ENCODE measurements around the gene DIAPH2.

DIAPH2 gene

DNA sequence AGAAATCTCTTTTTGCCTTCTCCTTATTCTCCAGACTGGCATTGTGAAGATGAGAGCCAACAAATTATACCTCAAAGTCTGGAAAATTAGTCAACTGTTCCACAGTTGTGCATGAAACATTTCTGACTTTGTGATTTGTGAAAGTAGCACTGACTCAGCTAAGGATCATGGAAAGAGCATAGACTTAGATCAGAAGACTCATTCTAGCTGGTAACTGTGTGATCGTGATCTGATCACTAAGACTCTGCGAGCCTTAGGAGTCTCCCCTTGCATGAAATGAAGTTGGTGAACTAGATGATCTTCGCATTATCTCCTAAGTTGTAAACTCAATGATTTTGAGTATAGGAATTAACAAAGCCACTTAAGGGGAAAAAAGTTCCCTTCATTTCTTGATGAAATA lies 867.2 kb downstream of the DIAPH2 start:
- H3K27me3 ChIP-seq (ENCODE audit: low read depth): no peaks in the 10 kb centered on the region
- in situ Hi-C loops (cut with MboI; ENCODE audit: low sequenced_read_pairs): no loop called here
- H3K4me3 ChIP-seq: no peak overlapping the region
- H3K9me3 ChIP-seq: no peaks in the 10 kb centered on the region
- H3K36me3 ChIP-seq (replicated peaks): no peaks in the 10 kb centered on the region
- DNase-seq (ENCODE audit: low spot score in 2 of 2): no peak
- no peaks in the 10 kb centered on the region for H3K4me1 ChIP-seq

DNA sequence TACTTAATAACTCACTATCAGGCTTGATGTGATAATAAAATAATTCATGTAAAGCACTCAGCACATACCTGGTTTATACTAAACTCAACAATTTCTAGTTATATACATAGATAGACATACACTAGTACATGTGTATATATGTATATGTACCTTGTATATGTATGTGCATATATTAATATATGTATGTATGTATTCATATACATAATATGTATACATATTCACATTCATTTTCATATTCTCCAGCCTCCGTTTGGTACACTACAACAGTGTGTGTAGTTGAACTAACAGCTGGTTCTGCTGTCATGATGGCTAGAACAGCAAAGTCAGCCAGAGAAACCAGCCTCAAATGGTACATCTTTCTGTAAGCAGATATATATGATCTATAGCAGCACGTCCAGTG lies 869.2 kb downstream of the DIAPH2 start:
- Histone ChIP-seq H3K4me1 (no peaks in the 10 kb centered on the region), H3K36me3 (replicated peaks) (no peaks in the 10 kb centered on the region), H3K4me3 (no peak overlapping the region), H3K27me3 (ENCODE audit: low read depth) (no peaks in the 10 kb centered on the region), H3K9me3 (no peaks in the 10 kb centered on the region)
- no peak for DNase-seq (ENCODE audit: low spot score in 2 of 2)
- in situ Hi-C loops (cut with MboI; ENCODE audit: low sequenced_read_pairs): no loop called here

DNA sequence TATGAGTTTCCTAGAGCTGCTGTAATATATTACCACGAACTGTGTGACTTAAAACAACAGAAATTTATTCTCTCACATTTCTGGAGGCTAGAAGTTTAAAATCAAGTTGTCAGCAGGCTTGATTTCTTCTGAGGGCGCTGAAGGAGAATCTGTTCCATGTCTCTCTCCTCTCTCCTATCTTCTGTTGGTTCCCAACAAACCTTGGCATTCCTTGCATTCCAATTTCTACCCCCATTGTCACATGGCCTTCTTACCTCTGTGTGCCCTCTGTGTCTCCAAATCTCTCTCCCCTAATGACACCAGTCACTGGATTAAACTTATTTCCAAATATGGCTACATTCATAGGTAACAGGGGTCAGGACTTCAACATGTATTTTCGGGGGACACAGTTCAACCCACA lies 871.7 kb downstream of the DIAPH2 start:
- in situ Hi-C loops (cut with MboI; ENCODE audit: low sequenced_read_pairs): no loop called here
- Histone ChIP-seq H3K27me3 (ENCODE audit: low read depth) (no peaks in the 10 kb centered on the region), H3K4me1 (no peaks in the 10 kb centered on the region), H3K36me3 (replicated peaks) (no peaks in the 10 kb centered on the region), H3K4me3 (no peak overlapping the region), H3K9me3 (no peaks in the 10 kb centered on the region)
- no peak for DNase-seq (ENCODE audit: low spot score in 2 of 2)

DNA sequence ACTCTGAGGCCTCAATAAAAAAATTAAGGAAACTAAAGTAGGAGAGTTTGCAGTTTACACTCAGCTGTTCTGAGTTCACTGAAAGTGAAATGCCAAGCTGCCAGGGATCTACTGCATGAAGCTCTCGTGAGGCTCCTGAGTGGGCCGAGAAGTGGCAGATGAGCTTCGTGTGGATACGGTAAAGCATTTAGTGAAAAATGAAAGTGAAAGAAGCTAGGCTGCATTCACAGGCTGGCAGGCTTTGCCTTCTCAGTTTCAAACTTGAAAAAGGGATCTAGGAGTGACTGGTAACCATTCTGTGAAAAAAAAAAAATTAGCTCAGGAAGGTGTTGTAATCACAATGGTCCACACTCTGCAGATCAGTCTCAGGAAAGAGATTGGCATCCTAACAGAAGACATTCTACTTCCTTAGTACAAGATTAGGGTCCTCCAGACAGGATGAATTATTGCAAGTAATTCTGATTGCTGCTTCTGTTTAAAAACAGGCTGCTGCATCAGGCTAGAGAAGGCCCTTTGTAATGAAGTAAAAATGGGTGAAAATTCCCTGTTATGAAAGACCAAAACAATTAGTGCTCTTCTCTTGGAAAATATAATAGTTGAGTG lies 879.0 kb downstream of the DIAPH2 start:
- no peaks in the 10 kb centered on the region for H3K36me3 ChIP-seq (replicated peaks)
- no peaks in the 10 kb centered on the region for H3K4me1 ChIP-seq
- H3K4me3 ChIP-seq: no peak overlapping the region
- H3K9me3 ChIP-seq: no peaks in the 10 kb centered on the region
- no peaks in the 10 kb centered on the region for H3K27me3 ChIP-seq (ENCODE audit: low read depth)
- in situ Hi-C loops (cut with MboI; ENCODE audit: low sequenced_read_pairs): no loop called here
- DNase-seq (ENCODE audit: low spot score in 2 of 2): no peak

DNA sequence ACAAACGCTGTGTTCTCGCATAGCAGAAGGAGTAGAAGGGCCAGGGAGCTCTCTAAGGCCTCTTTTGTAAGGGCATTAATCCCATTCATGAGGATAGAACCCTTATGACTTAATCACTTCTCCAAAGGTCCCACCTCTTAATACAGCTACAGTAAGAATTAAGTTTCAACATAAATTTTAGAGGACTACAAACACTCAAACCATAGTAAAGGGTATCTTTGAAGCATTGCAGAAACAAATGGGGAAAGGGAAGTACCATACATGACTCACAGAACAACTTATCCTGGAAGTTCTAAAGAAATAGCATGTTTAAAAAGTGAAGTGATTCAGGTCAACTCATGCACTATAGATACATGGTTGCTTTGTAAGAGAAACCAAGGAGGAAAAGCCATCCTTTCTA lies 879.9 kb downstream of the DIAPH2 start:
- no peak for DNase-seq (ENCODE audit: low spot score in 2 of 2)
- no peaks in the 10 kb centered on the region for H3K9me3 ChIP-seq
- in situ Hi-C loops (cut with MboI; ENCODE audit: low sequenced_read_pairs): no loop called here
- no peaks in the 10 kb centered on the region for H3K36me3 ChIP-seq (replicated peaks)
- H3K4me1 ChIP-seq: no peaks in the 10 kb centered on the region
- H3K27me3 ChIP-seq (ENCODE audit: low read depth): no peaks in the 10 kb centered on the region
- no peak overlapping the region for H3K4me3 ChIP-seq

DNA sequence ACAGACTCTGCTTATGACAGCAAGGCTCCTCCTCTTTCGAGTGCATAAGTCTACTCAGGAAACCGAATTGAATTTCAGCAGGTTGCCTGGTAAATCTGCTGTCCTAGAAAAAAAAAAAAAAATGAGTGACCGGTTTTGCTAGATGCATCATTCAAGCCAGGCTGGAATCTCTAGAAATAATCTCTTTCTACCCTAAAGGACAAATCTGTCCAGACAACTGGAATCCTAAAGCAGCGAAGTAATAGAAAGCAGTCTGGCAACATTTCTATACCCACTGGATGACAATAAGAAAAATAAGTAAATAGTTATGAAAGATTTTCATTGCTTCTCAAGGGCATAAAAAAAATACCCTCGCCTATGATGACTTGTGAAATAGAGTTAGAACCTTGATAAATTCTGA lies 902.5 kb downstream of the DIAPH2 start:
- Histone ChIP-seq H3K27me3 (ENCODE audit: low read depth) (no peaks in the 10 kb centered on the region), H3K4me3 (no peak overlapping the region), H3K9me3 (no peaks in the 10 kb centered on the region), H3K36me3 (replicated peaks) (no peaks in the 10 kb centered on the region), H3K4me1 (0 out of 2 replicates have a peak, but pooled peaks cover 3% of the 10 kb centered on the region)
- in situ Hi-C loops (cut with MboI; ENCODE audit: low sequenced_read_pairs): no loop called here
- DNase-seq (ENCODE audit: low spot score in 2 of 2): no peak

DNA sequence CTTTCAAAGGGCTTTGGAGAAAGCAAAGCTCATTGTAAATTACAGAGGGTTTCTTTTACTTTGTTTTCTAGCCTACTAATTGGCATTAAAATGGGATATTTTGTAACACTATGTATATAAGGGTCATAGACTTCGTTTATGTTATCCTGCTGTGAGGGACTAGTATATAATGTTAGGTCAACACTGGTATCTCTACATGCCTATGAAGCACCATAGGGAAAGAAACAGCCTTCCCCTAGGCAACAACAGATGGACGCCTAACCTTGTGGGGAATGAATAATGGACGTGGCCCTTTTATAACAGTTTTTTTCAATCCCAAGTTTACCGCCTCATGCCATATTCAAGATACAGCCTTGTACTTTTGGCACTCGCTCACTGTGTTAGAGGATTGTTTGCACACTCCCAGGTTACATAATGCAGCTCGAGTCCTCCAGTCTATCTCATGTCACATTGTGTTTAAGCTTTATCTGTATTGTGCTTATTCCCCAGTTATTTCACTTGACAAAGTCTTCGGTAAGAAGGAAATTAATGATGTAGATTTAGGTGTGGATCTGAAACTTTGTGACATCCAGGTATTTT lies 910.1 kb downstream of the DIAPH2 start:
- Histone ChIP-seq H3K4me3 (no peak overlapping the region), H3K36me3 (replicated peaks) (no peaks in the 10 kb centered on the region), H3K9me3 (no peaks in the 10 kb centered on the region), H3K4me1 (peaks cover 14% of the 10 kb centered on the region), H3K27me3 (ENCODE audit: low read depth) (no peaks in the 10 kb centered on the region)
- no peak for DNase-seq (ENCODE audit: low spot score in 2 of 2)
- in situ Hi-C loops (cut with MboI; ENCODE audit: low sequenced_read_pairs): no loop called here

DNA sequence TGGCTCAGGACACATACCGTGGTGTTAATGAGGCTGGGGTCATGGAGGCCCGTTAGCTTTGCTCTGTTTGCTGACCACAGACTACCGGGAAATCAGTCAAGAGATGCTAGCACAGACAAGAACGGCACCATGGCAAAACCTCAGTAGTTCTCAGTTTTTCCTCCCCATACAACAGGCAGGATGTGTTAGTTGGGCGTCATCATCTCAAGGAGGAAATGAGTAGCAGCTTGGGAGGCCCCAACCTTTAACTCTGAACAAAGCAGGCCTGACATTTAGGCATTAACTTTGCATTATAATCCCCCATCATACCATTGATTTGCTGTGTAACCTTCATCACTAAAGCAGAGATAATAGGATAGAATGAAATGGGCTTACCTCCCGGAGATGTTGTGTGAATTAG lies 913.3 kb downstream of the DIAPH2 start:
- Histone ChIP-seq H3K9me3 (no peaks in the 10 kb centered on the region), H3K36me3 (replicated peaks) (no peaks in the 10 kb centered on the region), H3K4me3 (no peak overlapping the region), H3K27me3 (ENCODE audit: low read depth) (no peaks in the 10 kb centered on the region), H3K4me1 (peaks cover 14% of the 10 kb centered on the region)
- DNase-seq (ENCODE audit: low spot score in 2 of 2): peak; percentile 59 to 92
- in situ Hi-C loops (cut with MboI; ENCODE audit: low sequenced_read_pairs): no loop called here

DNA sequence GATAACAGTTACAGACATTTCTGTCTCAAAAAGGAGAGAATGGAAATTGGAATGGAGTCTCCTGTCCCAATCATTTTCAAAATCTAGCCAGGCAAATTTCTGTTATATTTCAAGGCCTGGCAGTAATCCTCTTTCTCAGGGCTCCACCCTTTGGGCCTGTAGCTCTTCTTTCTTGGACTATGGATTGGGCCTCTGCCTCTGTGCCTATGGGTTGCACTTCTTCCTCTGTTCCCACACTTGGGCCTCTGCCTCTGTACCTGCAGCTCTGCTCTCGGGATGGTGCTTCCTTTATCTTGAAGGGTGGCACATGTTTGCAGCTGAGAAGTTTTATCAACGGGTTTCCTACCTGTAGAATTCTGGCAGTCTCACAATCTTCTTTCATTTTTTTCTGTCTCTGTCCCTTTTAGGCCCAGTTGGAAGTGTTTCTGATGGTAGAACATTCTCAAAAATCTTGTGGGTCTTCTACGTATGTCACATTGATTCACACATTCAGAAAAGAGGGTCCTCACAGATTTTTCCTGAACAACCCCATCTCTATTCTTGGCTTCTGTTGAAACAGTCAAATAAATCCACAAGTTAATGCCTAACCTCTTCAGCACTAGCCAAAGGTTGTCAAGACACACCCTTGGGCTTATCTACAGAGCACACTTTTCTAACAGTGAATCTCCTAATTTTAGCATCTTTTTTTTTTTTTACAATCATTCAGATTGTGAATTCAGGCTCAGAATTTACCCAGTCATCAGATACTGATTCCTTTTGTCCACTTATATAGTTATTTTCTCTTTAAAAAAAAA lies 918.0 kb downstream of the DIAPH2 start:
- H3K4me3 ChIP-seq: no peak overlapping the region
- no peaks in the 10 kb centered on the region for H3K36me3 ChIP-seq (replicated peaks)
- H3K27me3 ChIP-seq (ENCODE audit: low read depth): no peaks in the 10 kb centered on the region
- no peak for DNase-seq (ENCODE audit: low spot score in 2 of 2)
- in situ Hi-C loops (cut with MboI; ENCODE audit: low sequenced_read_pairs): no loop called here
- no peaks in the 10 kb centered on the region for H3K9me3 ChIP-seq
- H3K4me1 ChIP-seq: peaks cover 12% of the 10 kb centered on the region

DNA sequence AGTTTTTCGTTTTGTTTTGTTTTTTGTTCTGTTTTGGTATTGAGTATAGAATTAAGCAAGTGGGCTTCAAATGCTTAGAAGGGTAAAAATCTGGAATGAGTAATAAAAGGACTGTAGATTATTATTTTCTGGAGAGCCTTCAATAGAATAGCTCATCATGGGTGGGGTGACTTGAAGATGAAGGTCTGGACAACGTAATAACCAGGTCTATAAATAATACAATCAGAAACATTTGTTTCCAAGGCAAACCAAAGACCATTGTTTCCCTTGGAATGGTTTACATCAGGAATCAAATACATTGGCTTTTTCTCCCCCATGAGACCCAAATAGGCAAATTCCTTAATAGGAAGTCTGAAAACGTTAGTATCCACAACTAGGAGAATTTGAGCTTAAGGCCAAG lies 920.6 kb downstream of the DIAPH2 start:
- no peak for DNase-seq (ENCODE audit: low spot score in 2 of 2)
- in situ Hi-C loops (cut with MboI; ENCODE audit: low sequenced_read_pairs): no loop called here
- Histone ChIP-seq H3K4me1 (no peaks in the 10 kb centered on the region; the same call in 1 of the 2 replicates), H3K27me3 (ENCODE audit: low read depth) (no peaks in the 10 kb centered on the region), H3K36me3 (replicated peaks) (no peaks in the 10 kb centered on the region), H3K4me3 (no peak overlapping the region), H3K9me3 (no peaks in the 10 kb centered on the region)

DNA sequence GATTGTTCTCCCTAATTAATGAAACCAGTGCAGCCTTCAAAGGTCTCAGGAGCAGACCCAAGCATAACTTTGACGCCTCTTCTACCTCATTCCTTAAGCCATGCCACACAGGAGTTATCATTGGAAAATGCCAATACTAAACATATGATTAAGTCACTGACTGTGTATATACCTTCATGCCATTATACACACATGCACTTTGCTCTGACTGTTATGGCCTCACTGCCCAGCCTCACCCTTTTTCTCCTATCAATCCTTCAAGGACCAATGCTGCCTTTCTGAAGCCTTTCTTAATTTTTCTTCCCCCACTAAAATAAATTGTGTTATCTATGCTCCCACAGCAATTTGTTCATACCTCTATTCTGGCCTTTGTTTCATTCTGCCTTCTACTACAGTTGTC lies 924.7 kb downstream of the DIAPH2 start:
- in situ Hi-C loops (cut with MboI; ENCODE audit: low sequenced_read_pairs): no loop called here

DNA sequence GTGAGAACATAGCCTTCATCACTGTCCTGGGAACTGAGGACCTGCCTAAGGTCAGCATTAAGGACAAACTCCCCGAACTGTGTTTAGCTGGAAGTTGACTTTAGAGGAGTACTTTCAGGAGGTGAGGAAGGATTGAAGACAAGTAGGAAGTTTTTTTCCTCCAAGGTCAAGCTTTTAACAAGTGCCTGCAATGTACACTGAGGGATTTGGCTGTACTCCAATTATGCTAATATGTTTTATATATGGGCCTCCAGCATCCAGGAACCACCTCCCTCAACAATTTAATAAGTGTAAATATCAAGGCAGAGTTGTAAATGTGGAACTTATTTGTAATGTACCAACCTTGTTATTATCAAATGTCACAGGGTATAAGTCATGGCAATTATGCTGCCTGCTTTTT lies 925.3 kb downstream of the DIAPH2 start:
- Histone ChIP-seq H3K4me3 (no peak overlapping the region), H3K4me1 (no peaks in the 10 kb centered on the region; the same call in 1 of the 2 replicates), H3K9me3 (no peaks in the 10 kb centered on the region), H3K36me3 (replicated peaks) (no peaks in the 10 kb centered on the region), H3K27me3 (ENCODE audit: low read depth) (no peaks in the 10 kb centered on the region)
- in situ Hi-C loops (cut with MboI; ENCODE audit: low sequenced_read_pairs): no loop called here
- DNase-seq (ENCODE audit: low spot score in 2 of 2): no peak

More for the DNA sequence above, 924.7 kb downstream of the DIAPH2 start:
- Histone ChIP-seq H3K4me3 (no peak overlapping the region), H3K4me1 (no peaks in the 10 kb centered on the region; the same call in 1 of the 2 replicates), H3K9me3 (no peaks in the 10 kb centered on the region), H3K36me3 (replicated peaks) (no peaks in the 10 kb centered on the region), H3K27me3 (ENCODE audit: low read depth) (no peaks in the 10 kb centered on the region)
- no peak for DNase-seq (ENCODE audit: low spot score in 2 of 2)

DNA sequence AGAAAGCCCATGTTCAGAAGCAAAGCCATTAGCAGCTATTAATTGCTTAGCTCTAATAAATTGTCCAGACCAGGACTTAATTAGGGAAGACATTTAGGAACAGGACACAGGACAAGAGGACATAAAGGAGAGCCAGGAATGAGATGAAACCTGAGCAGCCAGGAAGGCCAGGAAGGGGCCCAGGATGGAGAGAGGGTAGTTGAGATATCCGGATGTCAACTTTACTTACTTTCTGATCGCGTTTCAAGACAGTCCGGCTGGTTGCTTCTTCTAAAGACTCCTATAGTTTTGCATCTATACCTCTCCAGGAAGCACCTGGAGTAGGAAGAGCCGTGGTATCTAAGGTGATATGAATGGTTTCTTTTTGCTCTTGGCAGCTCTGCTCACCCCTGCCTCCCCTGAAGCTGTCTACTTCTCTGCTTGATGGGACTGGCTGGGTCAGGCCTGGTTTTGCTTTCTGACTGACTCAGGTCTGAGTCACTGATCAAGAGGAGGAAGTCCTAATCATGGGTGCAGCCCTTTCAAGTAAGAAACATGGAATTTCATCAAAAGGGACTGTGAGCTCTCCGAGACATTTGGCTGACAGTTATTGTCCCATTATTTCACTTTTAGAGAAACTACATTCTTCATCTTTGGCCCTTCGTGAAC lies 932.4 kb downstream of the DIAPH2 start:
- in situ Hi-C loops (cut with MboI; ENCODE audit: low sequenced_read_pairs): no loop called here
- Histone ChIP-seq H3K27me3 (ENCODE audit: low read depth) (no peaks in the 10 kb centered on the region), H3K4me3 (no peak overlapping the region), H3K9me3 (no peaks in the 10 kb centered on the region), H3K4me1 (no peaks in the 10 kb centered on the region), H3K36me3 (replicated peaks) (no peaks in the 10 kb centered on the region)
- DNase-seq (ENCODE audit: low spot score in 2 of 2): no peak

DNA sequence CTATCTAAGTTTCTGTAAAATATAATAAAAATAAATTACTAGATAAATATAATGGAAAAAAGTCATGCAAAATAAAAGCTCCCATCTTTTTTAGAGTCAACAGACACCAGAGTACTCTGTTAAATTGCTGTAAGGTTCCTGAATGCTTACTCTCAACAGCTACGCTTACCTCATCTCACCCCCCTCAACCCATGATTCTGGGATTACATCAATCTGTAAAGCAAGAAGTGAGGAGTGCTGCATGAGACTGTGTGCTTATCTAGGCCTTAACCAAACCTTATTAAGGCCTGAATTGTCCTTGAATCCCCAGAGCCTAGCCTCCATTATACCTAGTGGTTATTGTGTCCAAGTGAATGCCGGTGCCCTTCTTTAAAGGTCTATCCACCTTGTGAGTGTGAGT lies 934.9 kb downstream of the DIAPH2 start:
- H3K36me3 ChIP-seq (replicated peaks): no peaks in the 10 kb centered on the region
- DNase-seq (ENCODE audit: low spot score in 2 of 2): no peak
- in situ Hi-C loops (cut with MboI; ENCODE audit: low sequenced_read_pairs): no loop called here
- no peak overlapping the region for H3K4me3 ChIP-seq
- no peaks in the 10 kb centered on the region for H3K4me1 ChIP-seq
- no peaks in the 10 kb centered on the region for H3K9me3 ChIP-seq
- no peaks in the 10 kb centered on the region for H3K27me3 ChIP-seq (ENCODE audit: low read depth)

Data from HAP-1 (cell line).